Stimulated activated CD4-positive, alpha-beta T cell treated with anti-CD3 and anti-CD28 coated beads, Interleukin-2, amount 100 ng/mL, for 4 hours (primary cell): ENCODE measurements around the gene ADGRD2.

ENCODE experiments used
- DNase-seq: peaks from one replicate; pipeline ENCODE4 v3.0.0-alpha.2; 2020; ENCODE audit warnings: low read depth

ADGRD2 gene

GRCh38 chr9:124478354-124478753 is 28.1 kb downstream of the ADGRD2 start:
- no peak for DNase-seq

- DNase-seq = no peak
Measured at GRCh38 chr9:124479371-124479770, 29.1 kb downstream of the ADGRD2 start.

GRCh38 chr9:124479947-124480620 is 29.8 kb downstream of the ADGRD2 start:
- DNase-seq = no peak

GRCh38 chr9:124480621-124480981 is 30.4 kb downstream of the ADGRD2 start:
- DNase-seq = no peak

GRCh38 chr9:124481115-124481514 is 30.9 kb downstream of the ADGRD2 start:
- no peak for DNase-seq

GRCh38 chr9:124482431-124483031 is 32.3 kb downstream of the ADGRD2 start:
- DNase-seq = no peak

GRCh38 chr9:124483481-124483880 is 33.2 kb downstream of the ADGRD2 start:
- no peak for DNase-seq

GRCh38 chr9:124485201-124485600 is 35.0 kb downstream of the ADGRD2 start:
- no peak for DNase-seq

GRCh38 chr9:124485936-124486335 is 35.7 kb downstream of the ADGRD2 start:
- DNase-seq = no peak

- DNase-seq = no peak
Measured at GRCh38 chr9:124486778-124487259, 36.6 kb downstream of the ADGRD2 start.

GRCh38 chr9:124487260-124488182 is 37.3 kb downstream of the ADGRD2 start:
- no peak for DNase-seq

GRCh38 chr9:124488641-124489210 is 38.5 kb downstream of the ADGRD2 start:
- DNase-seq = no peak

GRCh38 chr9:124489222-124489621 is 39.0 kb downstream of the ADGRD2 start:
- DNase-seq = no peak

- DNase-seq = no peak
Measured at GRCh38 chr9:124490004-124490403, 39.8 kb downstream of the ADGRD2 start.

GRCh38 chr9:124491049-124491975 is 41.1 kb downstream of the ADGRD2 start:
- no peak for DNase-seq

- DNase-seq = no peak
Measured at GRCh38 chr9:124492818-124493217, 42.6 kb downstream of the ADGRD2 start.

GRCh38 chr9:124493218-124493617 is 43.0 kb downstream of the ADGRD2 start:
- DNase-seq = no peak

GRCh38 chr9:124493794-124494479 is 43.7 kb downstream of the ADGRD2 start:
- no peak for DNase-seq

- no peak for DNase-seq
Measured at GRCh38 chr9:124495126-124496074, 45.1 kb downstream of the ADGRD2 start.

- DNase-seq = no peak
Measured at GRCh38 chr9:124496075-124496449, 45.8 kb downstream of the ADGRD2 start.
